Esophagus mucosa (tissue), 1 donor: Measurements from ENCODE around the gene RNU2-63P. TPM values are rescaled to one million over a fixed set of nuclear protein-coding genes. Genes with fewer than 3 reads are reported as not detected.
"Not testable (repeated sequence)": the region's sequence is repeated elsewhere in the genome, so short reads cannot be mapped to it uniquely, and the experiment has no call there.

Experiments used
- ATAC-seq: fragments of 200-7000 bp; cut with Tn5 transposase; one replicate; pipeline ENCODE4 v1.9.1; 2020
- total RNA-seq: library from RNA; stranded (reverse); gene quantifications from one replicate; pipeline ENCODE4 v1.2.4, GENCODE V29; 2023
- donor health status: DM: yes; HTN: yes; CAD: no.

Gene RNU2-63P
- total RNA-seq, 1 donor from 2014 or later, result 5.2 TPM

DNA sequence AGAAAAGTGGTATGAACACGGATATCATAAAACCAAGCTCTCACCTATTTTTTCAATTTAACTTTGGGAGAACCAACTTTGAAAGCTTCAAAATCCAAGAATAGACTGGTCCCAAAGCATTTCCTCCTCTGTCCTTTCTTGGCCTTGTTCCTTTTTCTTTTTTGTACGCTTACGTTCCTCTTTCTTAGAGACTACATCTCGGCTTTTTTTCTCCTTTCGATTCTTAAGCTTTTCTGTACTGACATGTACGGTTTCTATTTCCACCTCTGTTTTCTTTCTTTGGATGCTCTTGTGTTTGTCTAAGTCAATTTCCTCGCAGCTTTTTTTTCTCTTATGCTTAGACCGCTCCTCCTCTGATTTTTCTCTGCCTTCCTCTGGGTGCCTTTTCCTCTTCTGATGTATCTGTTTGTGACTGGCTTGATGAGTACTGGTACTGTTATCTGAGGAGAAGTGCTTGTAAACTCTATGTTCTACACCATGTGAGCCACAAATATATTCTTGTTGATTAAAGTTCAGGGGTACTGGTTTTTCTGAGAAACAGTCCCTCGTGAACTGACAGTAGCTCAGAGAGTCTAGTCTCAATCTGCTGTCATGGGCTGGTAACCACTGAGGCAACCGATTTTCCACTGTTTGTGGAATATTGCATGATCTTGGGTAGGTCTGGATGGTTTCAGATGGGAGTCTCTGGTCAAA, 11.5 kb upstream of the RNU2-63P start:
- no peak for ATAC-seq

DNA sequence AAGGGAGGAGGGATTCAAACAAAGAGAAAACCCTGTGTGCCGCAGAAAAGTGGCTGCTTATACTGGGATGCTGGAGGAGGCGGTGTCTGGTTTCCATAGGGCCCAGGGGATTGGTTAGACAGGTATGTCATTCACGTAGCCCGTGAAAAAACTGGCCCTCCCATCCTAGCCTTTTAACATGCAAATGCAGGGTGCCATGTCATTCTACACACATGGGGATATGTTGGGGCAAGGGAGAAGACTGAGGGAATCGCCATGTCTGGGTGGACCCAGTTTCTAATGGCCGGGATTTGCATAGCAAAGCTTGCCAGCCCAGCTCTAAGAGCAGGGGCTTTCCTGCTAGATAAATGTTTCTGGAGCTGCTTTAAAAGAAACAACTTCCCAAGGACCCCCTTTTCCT, 8.2 kb upstream of the RNU2-63P start:
- no peak for ATAC-seq

DNA sequence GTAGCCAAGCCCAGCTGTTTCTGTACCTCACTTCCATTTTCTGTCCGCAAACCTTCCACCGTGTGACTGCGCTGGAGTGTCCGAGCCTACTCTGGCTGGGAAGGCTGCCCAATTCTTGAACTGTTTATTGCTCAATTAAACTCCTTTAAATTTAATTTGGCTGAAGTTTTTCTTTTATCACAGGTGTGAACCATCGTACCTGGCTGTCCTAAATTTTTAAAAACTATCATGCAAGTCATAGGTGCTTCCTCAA, 6.2 kb upstream of the RNU2-63P start:
- no peak for ATAC-seq

DNA sequence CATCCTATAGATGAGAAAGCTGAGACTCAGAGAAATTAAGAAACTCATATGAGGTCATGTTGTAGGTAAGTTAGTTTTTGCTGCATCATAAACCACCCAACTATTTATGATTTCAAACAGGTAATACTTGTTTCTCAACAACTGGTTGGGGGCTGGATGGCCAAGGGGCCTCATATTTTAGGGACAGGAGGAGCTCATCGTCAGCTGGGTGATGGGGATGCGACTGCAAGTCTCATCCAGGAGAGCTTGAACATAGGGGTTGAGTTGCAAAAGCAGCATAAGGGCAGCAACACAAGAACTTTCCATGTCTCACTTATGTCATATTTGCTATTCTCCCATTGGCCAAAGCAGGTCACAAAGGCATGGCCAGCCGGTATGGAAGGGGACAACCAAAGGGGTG, 3.6 kb upstream of the RNU2-63P start:
- no peak for ATAC-seq

DNA sequence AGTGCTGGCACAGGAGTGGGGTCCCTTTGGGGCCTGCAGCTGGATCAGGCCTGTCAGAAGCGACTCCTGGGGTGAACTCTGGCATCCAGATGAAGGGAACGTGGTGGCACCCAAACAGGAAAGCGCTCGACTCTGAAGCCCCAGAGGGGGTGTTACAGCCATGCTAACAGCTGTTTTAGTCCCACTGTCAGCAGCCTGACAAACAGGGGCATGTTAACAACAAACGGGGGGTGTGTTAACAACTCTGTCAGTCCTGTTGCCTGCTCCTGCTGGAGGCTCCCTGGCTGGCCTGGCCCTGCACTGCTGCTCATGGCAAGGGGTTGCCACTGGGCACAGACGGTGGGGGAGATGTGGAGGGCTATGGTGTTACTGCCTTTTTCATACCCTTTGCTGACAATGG, 2.6 kb upstream of the RNU2-63P start:
- ATAC-seq, result no peak

DNA sequence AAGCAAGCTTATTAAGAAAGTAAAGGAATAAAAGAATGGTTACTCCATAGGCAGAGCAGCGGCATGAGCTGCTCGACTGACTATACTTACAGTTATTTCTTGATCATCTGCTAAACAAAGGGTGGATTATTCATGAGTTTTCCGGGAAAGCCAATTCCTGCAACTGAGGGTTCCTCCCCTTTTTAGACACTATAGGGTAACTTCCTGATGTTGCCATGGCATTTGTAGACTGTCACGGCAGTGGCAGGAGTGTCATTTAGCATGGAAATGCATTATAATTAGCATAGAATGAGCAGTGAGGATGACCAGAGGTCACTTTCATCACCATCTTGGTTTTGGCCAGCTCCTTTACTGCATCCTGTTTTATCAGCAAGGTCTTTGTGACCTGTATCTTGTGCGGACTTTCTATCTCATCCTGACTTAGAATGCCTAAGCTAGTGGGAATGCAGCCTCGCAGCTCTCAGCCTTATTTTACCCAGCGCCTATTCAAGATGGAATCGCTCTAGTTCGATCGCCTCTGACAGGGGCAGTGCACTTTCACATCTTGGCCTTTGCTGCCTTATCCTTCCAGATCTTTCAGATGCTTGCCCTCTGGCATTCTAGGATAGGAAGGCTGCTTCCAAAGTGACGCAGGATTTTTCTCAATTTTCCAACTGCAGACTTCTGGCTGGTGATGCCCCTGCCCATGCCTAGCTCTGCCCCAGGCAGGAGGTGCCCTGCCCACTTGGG, 1.9 kb upstream of the RNU2-63P start:
- ATAC-seq, result not testable (repeated sequence)

DNA sequence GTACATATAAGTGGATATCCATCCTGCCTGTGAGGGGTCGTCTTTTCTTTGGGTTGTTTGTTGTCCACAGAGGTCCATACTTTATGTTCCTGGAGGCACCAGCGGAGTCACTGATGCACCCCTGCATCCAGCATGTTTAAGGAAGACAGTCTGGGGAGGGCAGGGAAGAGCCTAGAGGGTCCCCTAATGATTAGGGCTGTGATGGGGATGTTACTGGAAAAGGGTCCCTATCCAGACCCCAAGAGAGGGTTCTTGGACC, 1.4 kb upstream of the RNU2-63P start:
- ATAC-seq, result not testable (repeated sequence)

DNA sequence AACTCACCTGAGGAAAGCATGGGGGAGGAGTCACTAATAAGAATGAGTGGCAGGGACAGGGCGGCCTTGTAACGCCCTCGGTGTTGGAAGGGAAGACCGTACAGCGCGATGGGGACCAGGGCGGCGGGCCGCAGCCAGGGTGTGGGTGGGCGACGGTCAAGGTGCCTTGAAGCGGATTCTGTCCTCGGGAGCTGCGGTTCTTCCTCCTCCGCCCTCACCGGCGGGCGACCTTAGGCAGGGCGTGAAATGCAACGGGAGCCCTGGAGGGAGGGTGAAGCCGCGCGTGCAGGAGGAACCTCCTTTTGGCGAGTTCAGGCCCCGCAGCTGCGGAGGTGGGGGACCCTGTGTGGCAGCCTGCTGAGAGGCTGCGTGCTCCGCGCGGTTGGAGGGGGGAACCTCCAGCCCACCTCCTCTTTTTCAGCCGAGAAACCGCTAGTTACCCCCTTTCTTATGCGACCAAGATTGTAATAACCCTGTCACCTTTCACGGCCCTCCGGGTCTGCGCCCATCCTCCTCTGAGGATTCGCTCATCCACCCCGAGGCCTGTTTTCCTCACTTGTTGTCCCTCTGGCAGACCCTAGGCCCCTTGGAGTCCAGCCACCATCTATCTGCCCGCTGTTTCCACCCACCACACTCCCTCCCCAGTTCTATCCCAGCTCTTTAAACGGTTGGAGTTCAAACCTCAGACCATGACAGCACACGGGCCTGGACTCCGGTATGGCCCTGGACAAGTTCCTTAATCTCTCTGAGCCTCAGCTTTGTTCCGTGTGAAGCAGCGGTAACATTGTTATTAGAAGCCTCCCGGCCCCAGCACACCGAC, 823 bp upstream of the RNU2-63P start:
- ATAC-seq, result peak; percentile 65

DNA sequence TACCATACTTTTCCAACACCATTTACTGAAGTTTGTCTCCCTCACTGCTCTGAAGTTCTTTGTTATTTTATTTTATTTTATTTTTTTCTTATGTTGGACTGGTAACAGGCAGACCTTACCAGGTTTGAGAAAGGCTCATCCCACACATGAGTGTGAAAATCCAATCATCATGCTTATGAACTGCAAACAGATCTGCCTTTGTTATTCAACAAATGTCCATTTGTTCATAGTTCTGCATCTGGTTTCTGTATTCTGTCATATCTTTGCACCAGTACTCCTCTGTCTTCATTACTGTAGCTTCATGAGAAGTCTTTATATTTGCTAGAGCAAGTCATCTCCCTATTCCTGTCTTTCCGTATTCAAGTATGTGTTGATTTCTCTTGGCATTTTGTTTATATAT, 5.3 kb downstream of the RNU2-63P start:
- no peak for ATAC-seq

DNA sequence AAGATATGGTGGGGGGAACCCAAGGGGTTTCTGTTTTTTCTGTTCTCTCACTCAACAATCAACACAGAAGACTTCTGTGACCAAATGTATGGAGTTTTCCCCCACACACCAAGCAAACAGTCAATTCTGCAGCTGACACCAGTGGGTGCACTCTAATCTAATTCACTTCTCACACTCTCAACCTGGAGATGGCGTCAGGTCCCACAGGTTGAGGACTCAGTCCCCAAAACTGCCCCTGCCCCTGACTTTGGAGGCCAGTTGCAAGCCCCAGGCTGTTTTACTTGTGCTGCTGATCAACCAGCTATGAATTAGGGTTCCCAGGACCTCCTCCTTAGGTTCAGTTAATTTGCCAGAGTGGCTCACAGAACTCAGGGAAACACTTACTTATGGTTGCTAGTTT, 6.2 kb downstream of the RNU2-63P start:
- no peak for ATAC-seq

DNA sequence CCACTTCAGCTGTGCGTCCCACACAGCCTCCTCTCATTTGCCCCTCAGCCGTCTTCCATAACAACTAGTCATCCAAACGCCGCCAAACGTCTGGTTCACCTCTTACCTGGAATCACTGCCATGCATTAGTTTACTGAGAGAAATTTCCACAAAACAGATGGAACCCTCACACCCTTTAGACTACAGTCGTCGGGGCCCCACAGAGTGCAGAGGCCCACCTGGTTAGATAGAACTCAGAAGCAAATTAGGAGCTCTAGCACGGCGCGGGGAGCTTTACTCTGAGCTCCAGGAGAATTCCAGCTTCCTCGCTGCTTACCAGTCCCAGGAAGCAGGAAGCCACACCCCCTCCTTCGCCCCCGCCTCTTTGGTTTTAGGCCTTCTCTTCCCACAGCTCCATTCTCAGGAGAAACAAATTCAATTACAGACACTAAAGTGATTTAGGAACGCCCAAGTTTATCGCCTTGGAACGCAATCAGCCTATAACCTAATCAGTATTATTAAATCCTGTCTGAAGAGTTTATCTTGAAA, 9.4 kb downstream of the RNU2-63P start:
- ATAC-seq, result no peak

DNA sequence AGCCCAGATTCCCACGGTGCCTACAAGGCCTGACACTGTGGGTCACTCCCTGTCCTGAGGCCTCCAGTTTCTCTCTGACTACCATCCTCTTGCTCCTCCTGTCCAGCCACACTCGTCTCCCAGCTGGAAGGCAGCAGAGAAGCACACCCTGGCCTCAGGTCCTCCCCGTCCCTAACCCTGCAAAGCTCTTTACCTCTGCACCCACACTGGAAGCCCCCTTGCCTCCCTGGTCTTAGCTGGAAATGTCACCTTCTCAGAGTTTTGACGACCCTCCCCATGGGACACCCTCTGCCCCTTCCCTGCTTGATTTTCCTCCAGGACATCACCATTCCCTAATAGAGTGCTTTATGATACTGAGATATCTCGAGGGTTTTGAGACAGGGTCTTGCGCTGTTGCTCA, 10.6 kb downstream of the RNU2-63P start:
- ATAC-seq, result no peak

DNA sequence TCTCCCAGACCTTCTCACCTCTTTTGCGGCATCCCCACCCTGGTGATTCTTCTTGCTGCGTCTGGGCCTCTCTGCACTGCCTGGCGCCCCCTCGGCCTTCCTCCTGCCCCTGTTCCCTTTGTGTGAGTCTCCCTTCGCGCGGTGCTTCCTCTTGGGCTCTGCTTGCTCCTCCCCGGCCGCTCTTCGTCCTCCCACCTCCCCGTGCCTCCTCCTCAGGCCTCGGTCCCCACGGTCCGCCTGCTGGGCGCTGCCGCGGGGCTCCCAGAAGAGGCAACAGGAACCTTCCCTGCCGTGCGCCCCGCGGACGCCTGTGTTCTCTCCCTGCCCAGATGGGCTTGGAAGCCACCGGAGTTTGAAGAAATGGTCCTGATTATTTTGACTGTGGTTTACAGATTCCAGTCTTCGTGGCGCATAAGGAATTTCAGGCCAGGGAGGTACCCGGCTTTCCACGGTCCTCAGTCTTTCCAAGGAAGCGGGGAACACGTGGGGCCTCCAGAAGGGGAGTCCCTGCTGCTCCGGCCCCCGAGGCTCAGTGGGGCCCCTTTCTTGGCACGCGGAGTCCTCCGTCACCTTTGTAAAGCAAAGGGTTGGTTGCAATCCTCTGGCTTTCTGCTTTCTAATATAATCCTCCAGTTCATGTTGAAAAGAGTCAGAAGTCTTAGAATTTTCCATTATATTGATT, 13.1 kb downstream of the RNU2-63P start:
- ATAC-seq, result no peak

DNA sequence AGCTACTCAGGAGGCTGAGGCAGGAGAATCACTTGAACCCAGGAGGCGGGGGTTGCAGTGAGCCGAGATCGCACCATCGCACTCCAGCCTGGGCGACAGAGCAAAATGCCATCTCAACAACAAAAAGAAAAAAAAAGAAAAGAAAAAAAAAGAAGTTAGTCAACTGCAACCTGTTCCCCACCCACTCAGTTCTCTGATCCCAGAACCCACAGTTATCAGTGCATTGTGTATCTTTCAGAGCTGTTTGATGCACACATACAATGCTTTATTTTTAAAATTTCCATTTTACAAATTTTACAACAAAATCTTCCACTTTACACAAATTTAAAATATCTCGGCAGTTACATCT, 14.0 kb downstream of the RNU2-63P start:
- ATAC-seq, result no peak

DNA sequence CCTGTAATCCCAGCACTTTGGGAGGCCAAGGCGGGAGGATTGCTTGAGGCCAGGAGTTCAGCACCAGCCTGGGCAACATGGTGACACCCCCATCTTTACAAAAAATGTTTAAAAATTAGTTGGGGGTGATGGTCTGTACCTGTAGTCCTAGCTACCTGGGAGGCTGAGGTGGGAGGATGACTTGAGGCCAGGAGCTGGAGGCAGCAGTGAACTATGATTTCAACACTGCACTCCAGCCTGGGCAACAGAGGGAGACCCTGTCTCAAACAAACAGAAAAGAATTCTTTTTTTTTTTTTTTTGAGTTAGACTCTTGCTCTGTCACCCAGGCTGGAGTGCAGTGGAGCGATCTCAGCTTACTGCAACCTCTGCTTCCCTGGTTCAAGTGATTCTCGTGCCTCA, 15.9 kb downstream of the RNU2-63P start:
- not testable (repeated sequence) for ATAC-seq

DNA sequence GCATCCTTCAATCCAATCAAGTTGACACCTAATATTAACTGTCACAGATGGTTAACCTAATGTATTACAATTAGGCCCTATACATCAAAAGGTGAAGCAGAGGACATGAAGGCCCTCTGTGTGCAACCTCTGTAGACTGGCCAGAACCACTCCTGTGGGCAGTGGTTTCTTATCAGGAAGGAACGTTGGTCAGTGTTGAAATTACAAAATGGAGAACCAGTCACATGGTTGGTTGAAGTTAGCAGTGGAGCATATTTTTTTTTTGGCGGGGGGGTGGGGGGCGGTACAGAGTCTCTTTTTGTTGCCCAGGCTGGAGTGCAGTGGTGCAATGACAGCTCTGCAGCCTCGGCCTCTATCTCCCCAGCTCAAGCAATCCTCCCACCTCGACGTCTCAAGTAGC, 19.8 kb downstream of the RNU2-63P start:
- no peak for ATAC-seq

DNA sequence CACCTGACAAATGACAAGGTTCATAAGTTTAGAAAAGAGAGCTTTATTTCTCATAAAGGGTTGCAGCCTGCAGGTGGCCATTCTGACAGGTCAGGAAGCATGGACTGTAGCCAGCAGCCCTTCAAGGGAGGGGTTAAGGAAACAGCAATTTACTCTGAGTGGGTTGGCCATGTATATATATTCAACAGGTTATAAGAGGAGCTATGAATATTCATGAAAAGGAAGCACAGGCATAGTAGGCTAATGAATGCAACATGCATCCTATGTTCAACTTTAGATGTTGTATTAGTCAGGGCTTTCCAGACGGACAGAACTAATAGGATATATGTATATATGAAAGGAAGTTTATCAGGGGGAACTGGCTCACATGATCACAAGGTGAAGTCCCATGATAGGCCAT, 20.6 kb downstream of the RNU2-63P start:
- ATAC-seq, result no peak

DNA sequence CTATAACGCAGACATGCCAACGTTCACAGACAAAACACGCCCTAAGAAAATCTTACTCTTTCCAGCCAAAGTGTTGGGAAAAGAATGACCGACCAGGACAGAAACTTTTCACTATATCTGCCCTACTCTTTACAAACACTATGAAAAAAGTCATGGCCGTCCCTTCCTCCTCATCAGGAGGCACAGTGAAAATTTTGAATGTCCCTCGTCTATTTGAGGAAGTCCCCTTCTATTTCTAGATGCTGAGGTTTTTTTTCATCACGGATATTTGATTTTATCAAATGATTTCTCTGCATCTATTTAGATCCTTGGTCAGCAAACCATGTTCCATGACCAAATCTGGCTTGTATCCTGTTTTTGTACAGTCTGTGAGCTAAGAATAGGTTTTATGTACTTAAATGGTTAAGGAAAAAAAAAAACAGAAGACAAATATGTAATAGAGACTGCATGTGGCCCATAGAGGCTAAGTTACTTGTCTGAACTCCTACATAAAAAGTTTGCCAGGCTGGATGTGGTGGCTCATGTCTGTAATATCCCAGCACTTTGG, 22.0 kb downstream of the RNU2-63P start:
- ATAC-seq, result not testable (repeated sequence)

DNA sequence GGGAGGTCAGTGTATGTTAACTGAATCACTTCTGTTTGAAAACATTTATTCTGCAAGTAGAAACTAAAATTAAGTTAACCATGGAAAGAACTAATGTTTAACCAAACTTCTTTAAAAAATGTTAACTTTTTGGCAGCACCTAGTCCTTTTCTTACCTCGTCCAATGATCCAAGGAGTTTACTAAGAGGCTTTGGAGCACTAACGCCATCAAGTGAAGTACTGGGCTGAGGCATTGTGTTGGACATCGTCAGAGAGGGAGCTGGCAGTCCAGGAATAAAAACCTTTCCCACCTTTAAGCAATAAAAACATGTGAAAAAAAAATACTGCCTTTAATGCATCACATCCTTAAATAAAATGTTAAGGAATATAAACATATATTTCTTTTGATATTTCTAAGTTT, 23.8 kb downstream of the RNU2-63P start:
- not testable (repeated sequence) for ATAC-seq

DNA sequence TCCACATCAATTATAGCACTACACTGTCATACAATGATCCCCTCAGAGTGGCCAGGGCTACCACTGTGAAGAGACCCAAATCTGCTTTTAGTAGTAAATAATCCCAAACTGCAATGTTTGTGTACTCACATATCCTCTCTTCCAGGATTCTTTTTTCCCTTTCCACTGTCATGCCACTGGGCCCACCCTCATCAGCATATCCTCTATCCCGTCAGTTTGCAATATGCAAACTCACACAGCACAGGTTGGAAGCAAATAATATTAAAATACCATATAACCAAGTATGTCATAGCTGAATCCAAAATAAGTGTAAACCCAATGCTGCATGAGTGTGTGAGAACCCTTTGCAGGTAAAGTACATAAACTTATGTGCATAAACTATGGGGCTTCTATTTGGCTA, 28.9 kb downstream of the RNU2-63P start:
- not testable (repeated sequence) for ATAC-seq

DNA sequence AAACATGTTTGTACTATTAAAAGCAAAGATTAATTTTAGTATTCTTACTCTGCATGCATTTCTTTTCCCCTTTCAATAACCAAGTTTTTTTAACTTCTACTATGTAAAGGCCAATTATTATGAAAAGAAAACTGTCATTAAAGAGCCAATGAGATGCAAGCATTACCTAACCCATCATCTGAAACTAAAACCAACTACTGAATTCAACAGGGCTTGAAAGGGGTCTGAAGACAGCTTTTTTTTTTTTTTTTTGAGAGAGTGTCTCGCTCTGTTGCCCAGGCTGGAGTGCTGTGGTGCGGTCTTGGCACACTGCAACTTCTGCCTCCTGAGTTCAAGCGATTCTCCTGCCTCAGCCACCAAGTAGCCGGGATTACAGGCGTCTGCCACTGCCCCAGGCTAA, 30.4 kb downstream of the RNU2-63P start:
- not testable (repeated sequence) for ATAC-seq

DNA sequence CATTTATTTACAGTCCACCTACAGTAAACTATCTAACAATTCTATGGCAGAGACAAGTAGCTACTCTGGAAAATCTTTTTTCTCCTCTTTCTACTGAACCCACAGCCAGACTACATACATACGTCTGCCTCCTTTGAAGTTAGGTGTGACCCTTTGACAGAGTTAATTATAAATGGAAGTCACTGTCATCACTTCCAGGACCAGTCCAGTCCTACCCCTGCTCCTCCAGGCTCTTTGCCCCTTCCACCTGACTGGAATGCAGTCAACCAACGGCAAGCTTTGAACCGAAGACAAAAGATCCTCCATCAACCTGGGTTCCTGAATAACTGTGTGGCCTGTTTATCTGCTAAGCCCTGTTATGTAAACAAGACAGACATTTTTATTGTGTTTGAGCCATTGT, 35.2 kb downstream of the RNU2-63P start:
- not testable (repeated sequence) for ATAC-seq

DNA sequence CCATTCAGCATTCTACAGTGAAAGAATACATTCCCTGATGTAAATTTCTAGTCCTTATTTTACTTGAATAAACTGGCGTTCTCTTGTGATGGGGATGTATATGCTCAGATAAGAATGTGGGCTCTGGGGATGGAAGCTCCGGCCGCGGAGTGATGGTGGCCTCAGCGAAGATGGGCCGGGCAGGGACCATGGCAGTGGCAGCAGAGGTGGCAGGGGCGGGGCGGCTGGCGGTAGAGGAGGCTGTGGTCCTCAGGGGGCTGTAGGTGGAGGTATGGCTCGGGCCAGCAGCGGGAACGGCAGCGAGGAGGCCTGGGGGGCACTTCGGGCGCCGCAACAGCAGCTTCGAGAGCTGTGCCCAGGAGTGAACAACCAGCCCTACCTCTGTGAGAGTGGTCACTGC, 44.0 kb downstream of the RNU2-63P start:
- peak; percentile 38 for ATAC-seq
